Hematopoietic multipotent progenitor cell treated with erythropoietin and hydrocortisone succinate and interleukin-3 and kit ligand, for 8 days (in vitro differentiated cells): ENCODE results near the gene RTL10.

ENCODE experiments used
- DNase-seq: peaks from one replicate; pipeline ENCODE4 v3.0.0-alpha.2; 2015

RTL10 gene

GRCh38 chr22:19859861-19860510 is 5.3 kb upstream of the RTL10 start:
- DNase-seq: no peak

- DNase-seq: no peak
Observed at GRCh38 chr22:19857382-19857781, 2.7 kb upstream of the RTL10 start.

GRCh38 chr22:19855504-19856409 is 1.1 kb upstream of the RTL10 start:
- DNase-seq: peak; percentile 84

- peak; percentile 17 for DNase-seq
Observed at GRCh38 chr22:19853879-19854777, 546 bp downstream of the RTL10 start.

GRCh38 chr22:19853058-19853878 is 1.4 kb downstream of the RTL10 start:
- no peak for DNase-seq

GRCh38 chr22:19852177-19852781 is 2.4 kb downstream of the RTL10 start:
- no peak for DNase-seq

- DNase-seq: no peak
Observed at GRCh38 chr22:19851291-19852176, 3.1 kb downstream of the RTL10 start.

- DNase-seq: no peak
Observed at GRCh38 chr22:19850763-19851109, 3.9 kb downstream of the RTL10 start.

- DNase-seq: no peak
Observed at GRCh38 chr22:19849835-19850762, 4.6 kb downstream of the RTL10 start.

GRCh38 chr22:19848298-19849224 is 6.1 kb downstream of the RTL10 start:
- no peak for DNase-seq

- no peak for DNase-seq
Observed at GRCh38 chr22:19847345-19847632, 7.4 kb downstream of the RTL10 start.

GRCh38 chr22:19846620-19847344 is 7.9 kb downstream of the RTL10 start:
- no peak for DNase-seq

GRCh38 chr22:19845054-19845722 is 9.5 kb downstream of the RTL10 start:
- DNase-seq: no peak

- DNase-seq: no peak
Observed at GRCh38 chr22:19844377-19845053, 10.2 kb downstream of the RTL10 start.

GRCh38 chr22:19843857-19844376 is 10.8 kb downstream of the RTL10 start:
- no peak for DNase-seq

GRCh38 chr22:19843107-19843856 is 11.4 kb downstream of the RTL10 start:
- DNase-seq: no peak
